Skeletal muscle satellite cell (primary cell): Measurements from ENCODE around the gene NLRC5.

Source experiments
- H3K27me3 ChIP-seq: 2 replicates; pipeline ENCODE4 v1.7.0; 2013; ENCODE audit warnings: low read length; ENCODE audit not compliant: control insufficient read depth, insufficient read depth
- H3K36me3 ChIP-seq: 2 replicates; pipeline ENCODE4 v1.7.0; 2013; ENCODE audit warnings: mild to moderate bottlenecking, control low read depth, low read length; ENCODE audit not compliant: insufficient read depth
- H3K4me1 ChIP-seq: 2 replicates; pipeline ENCODE4 v1.7.0; 2013; ENCODE audit warnings: low read length; ENCODE audit not compliant: control insufficient read depth, insufficient read depth
- H3K4me2 ChIP-seq: 2 replicates; pipeline ENCODE4 v1.7.0; 2013; ENCODE audit warnings: mild to moderate bottlenecking, low read length
- H3K4me3 ChIP-seq: 2 replicates; pipeline ENCODE4 v1.7.0; 2013; ENCODE audit warnings: low read length
- H3K9ac ChIP-seq: 2 replicates; pipeline ENCODE4 v1.7.0; 2013; ENCODE audit warnings: mild to moderate bottlenecking, low read depth, low read length, moderate library complexity
- H3K9me3 ChIP-seq: replicated peaks from 2 replicates; pipeline ENCODE4 v1.7.0; 2013; ENCODE audit warnings: mild to moderate bottlenecking, control low read depth, low read length

Gene NLRC5

DNA sequence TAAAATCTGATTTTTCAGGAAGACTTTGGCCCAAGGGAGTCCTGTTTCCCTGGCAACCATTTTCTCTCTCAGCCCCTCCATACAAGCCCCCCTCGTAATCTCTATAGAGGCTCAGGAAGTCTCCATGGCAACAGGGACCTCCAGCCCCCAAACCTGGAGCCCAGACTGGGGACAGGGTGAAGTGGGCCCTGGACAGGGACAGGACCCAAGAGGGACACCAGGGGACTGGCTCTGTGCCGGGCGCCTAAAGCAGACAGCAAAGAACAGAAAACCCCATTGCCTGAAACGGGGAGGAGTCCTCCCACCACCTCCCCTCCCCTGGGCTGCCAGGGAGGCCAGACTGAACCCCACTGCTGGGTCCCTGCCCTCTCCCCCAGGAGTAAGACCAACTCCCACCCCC, 143.7 kb downstream of the NLRC5 start:
- H3K27me3 ChIP-seq, result no peaks in the 10 kb centered on the region
- no peaks in the 10 kb centered on the region for H3K36me3 ChIP-seq
- no peak overlapping the region for H3K4me2 ChIP-seq
- no peaks in the 10 kb centered on the region for H3K4me1 ChIP-seq
- H3K9ac ChIP-seq, result no peak overlapping the region
- no peak overlapping the region for H3K4me3 ChIP-seq
- no peaks in the 10 kb centered on the region for H3K9me3 ChIP-seq
